Measurements from ENCODE around the gene ZMAT2. TPM values are rescaled to one million over a fixed set of nuclear protein-coding genes. Genes with fewer than 3 reads are reported as not detected.
"Not testable (repeated sequence)": the region's sequence is repeated elsewhere in the genome, so short reads cannot be mapped to it uniquely, and the experiment has no call there.

The ZMAT2 gene
- total RNA-seq, 1 donor from 2014 or later, result 47.5 TPM

DNA sequence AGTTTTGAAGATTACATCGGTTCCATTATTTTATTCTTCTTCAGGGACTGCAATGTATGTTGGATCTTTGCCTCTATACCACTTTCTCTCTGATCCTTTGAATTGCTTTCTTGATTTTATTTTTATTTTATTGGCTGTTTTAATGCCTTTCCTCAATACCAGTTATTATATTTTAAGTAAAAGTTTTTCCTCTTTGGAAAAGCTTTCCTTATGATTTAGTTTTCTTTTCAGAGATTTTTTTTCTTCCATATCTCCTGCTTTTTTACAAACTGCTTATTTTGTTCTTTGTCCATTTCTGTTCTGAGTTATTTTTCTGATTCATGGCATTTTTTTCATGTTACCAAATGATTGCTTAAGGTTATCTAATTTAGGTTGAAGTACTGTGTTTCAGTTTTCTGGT lies 11.5 kb downstream of the ZMAT2 start:
- Mint-ChIP-seq H3K27me3 (ENCODE audit: unreplicated experiment) (no peaks in the 10 kb centered on the region), H3K27ac (ENCODE audit: unreplicated experiment) (peak overlapping the region; percentile 98), H3K9me3 (ENCODE audit: unreplicated experiment) (no peaks in the 10 kb centered on the region), H3K36me3 (ENCODE audit: unreplicated experiment) (no peaks in the 10 kb centered on the region), H3K4me3 (ENCODE audit: unreplicated experiment) (peak overlapping the region; percentile 82), H3K4me1 (ENCODE audit: unreplicated experiment) (peaks cover 19% of the 10 kb centered on the region)
- no peak for TF ChIP-seq CTCF (IDR thresholded peaks at IDR 0.05)
- DNase-seq (ENCODE audit: extremely low spot score, unreplicated experiment), result no peak

GRCh38 chr5:140713562-140714094 lies 13.4 kb downstream of the ZMAT2 start:
- no peaks in the 10 kb centered on the region for H3K27me3 Mint-ChIP-seq (ENCODE audit: unreplicated experiment)
- DNase-seq (ENCODE audit: extremely low spot score, unreplicated experiment), result no peak
- peaks cover 24% of the 10 kb centered on the region for H3K4me1 Mint-ChIP-seq (ENCODE audit: unreplicated experiment)
- no peak overlapping the region for H3K27ac Mint-ChIP-seq (ENCODE audit: unreplicated experiment)
- no peaks in the 10 kb centered on the region for H3K9me3 Mint-ChIP-seq (ENCODE audit: unreplicated experiment)
- H3K4me3 Mint-ChIP-seq (ENCODE audit: unreplicated experiment), result no peak overlapping the region
- TF ChIP-seq CTCF (IDR thresholded peaks at IDR 0.05), result no peak
- no peaks in the 10 kb centered on the region for H3K36me3 Mint-ChIP-seq (ENCODE audit: unreplicated experiment)

GRCh38 chr5:140716238-140716637 lies 16.0 kb downstream of the ZMAT2 start:
- not testable (repeated sequence) for H3K4me3 Mint-ChIP-seq (ENCODE audit: unreplicated experiment); H3K9me3 Mint-ChIP-seq (ENCODE audit: unreplicated experiment); H3K27ac Mint-ChIP-seq (ENCODE audit: unreplicated experiment); H3K27me3 Mint-ChIP-seq (ENCODE audit: unreplicated experiment); DNase-seq (ENCODE audit: extremely low spot score, unreplicated experiment); H3K36me3 Mint-ChIP-seq (ENCODE audit: unreplicated experiment)
- H3K4me1 Mint-ChIP-seq (ENCODE audit: unreplicated experiment), result peaks cover 23% of the 10 kb centered on the region

DNA sequence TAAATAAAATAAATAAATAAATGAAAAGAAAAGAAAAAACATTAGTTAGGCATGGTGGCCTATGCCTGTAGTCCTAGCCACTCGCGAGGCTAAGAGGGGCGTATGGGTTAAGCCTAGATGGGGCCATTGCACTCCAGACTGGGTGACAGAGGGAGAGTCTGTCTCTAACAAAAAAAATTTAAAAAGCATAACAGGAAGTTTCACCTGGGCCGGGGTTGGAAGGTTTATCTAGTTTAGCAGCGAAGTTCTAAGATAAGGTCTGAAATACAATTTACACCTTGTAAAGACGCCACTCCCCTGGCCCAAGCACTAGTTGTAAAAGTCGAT lies 18.0 kb downstream of the ZMAT2 start:
- H3K9me3 Mint-ChIP-seq (ENCODE audit: unreplicated experiment), result no peaks in the 10 kb centered on the region
- no peaks in the 10 kb centered on the region for H3K27me3 Mint-ChIP-seq (ENCODE audit: unreplicated experiment)
- peaks cover 12% of the 10 kb centered on the region for H3K4me1 Mint-ChIP-seq (ENCODE audit: unreplicated experiment)
- H3K4me3 Mint-ChIP-seq (ENCODE audit: unreplicated experiment), result no peak overlapping the region
- H3K27ac Mint-ChIP-seq (ENCODE audit: unreplicated experiment), result peak overlapping the region; percentile 74
- no peak for TF ChIP-seq CTCF (IDR thresholded peaks at IDR 0.05)
- no peaks in the 10 kb centered on the region for H3K36me3 Mint-ChIP-seq (ENCODE audit: unreplicated experiment)
- no peak for DNase-seq (ENCODE audit: extremely low spot score, unreplicated experiment)

GRCh38 chr5:140720738-140721137 lies 20.5 kb downstream of the ZMAT2 start:
- DNase-seq (ENCODE audit: extremely low spot score, unreplicated experiment); H3K9me3 Mint-ChIP-seq (ENCODE audit: unreplicated experiment); H3K27me3 Mint-ChIP-seq (ENCODE audit: unreplicated experiment); H3K27ac Mint-ChIP-seq (ENCODE audit: unreplicated experiment); H3K4me3 Mint-ChIP-seq (ENCODE audit: unreplicated experiment); H3K36me3 Mint-ChIP-seq (ENCODE audit: unreplicated experiment): not testable (repeated sequence)
- peaks cover 13% of the 10 kb centered on the region for H3K4me1 Mint-ChIP-seq (ENCODE audit: unreplicated experiment)

- not testable (repeated sequence) for H3K36me3 Mint-ChIP-seq (ENCODE audit: unreplicated experiment); H3K4me3 Mint-ChIP-seq (ENCODE audit: unreplicated experiment); H3K27ac Mint-ChIP-seq (ENCODE audit: unreplicated experiment); H3K9me3 Mint-ChIP-seq (ENCODE audit: unreplicated experiment); H3K27me3 Mint-ChIP-seq (ENCODE audit: unreplicated experiment); DNase-seq (ENCODE audit: extremely low spot score, unreplicated experiment)
- peaks cover 19% of the 10 kb centered on the region for H3K4me1 Mint-ChIP-seq (ENCODE audit: unreplicated experiment)
Observed at GRCh38 chr5:140721395-140721794, 21.1 kb downstream of the ZMAT2 start.

Measured in osteocyte (in vitro differentiated cells).